Stomach smooth muscle (tissue), 2 donors: Measurements from ENCODE around the gene WDR20.
"Not testable (repeated sequence)": the region's sequence is repeated elsewhere in the genome, so short reads cannot be mapped to it uniquely, and the experiment has no call there.

Experiments used
- H3K27ac ChIP-seq: one replicate; pipeline ENCODE4 v1.7.0; 2013; ENCODE audit warnings: mild to moderate bottlenecking, low read length, inconsistent platforms
- H3K27me3 ChIP-seq, 2 donors: one replicate each; pipeline ENCODE4 v1.7.0; 2013; ENCODE audit warnings: low read length in 2 of 2; ENCODE audit not compliant: insufficient read depth in 2 of 2, control insufficient read depth in 1 of 2
- H3K36me3 ChIP-seq, 2 donors: one replicate each; pipeline ENCODE4 v1.7.0; 2013; ENCODE audit warnings: low read length in 2 of 2; ENCODE audit not compliant: control insufficient read depth in 2 of 2, insufficient read depth in 2 of 2
- H3K4me1 ChIP-seq: one replicate; pipeline ENCODE4 v1.7.0; 2013; ENCODE audit warnings: low read length; ENCODE audit not compliant: control insufficient read depth, insufficient read depth
- H3K4me3 ChIP-seq, 2 donors: one replicate each; pipeline ENCODE4 v1.7.0; 2013; ENCODE audit warnings: low read length in 2 of 2
- H3K9ac ChIP-seq, 2 donors: one replicate each; pipeline ENCODE4 v1.7.0; 2013; ENCODE audit warnings: low read length in 2 of 2, mild to moderate bottlenecking in 1 of 2
- H3K9me3 ChIP-seq, 2 donors: one replicate each; pipeline ENCODE4 v1.7.0; 2013; ENCODE audit warnings: low read length in 2 of 2; ENCODE audit not compliant: control insufficient read depth in 2 of 2
- donor health status: healthy.
- donor health status: Pancreatic carcinoma.

The WDR20 gene

GRCh38 chr14:102170061-102170460, 30.4 kb downstream of the WDR20 start:
- Histone ChIP-seq H3K4me3 (no peak overlapping the region), H3K27me3 (no peaks in the 10 kb centered on the region), H3K9ac (no peak overlapping the region), H3K36me3 (no peaks in the 10 kb centered on the region), H3K27ac (no peak overlapping the region), H3K4me1 (peaks cover under 1% of the 10 kb centered on the region), H3K9me3 (no peaks in the 10 kb centered on the region)

DNA sequence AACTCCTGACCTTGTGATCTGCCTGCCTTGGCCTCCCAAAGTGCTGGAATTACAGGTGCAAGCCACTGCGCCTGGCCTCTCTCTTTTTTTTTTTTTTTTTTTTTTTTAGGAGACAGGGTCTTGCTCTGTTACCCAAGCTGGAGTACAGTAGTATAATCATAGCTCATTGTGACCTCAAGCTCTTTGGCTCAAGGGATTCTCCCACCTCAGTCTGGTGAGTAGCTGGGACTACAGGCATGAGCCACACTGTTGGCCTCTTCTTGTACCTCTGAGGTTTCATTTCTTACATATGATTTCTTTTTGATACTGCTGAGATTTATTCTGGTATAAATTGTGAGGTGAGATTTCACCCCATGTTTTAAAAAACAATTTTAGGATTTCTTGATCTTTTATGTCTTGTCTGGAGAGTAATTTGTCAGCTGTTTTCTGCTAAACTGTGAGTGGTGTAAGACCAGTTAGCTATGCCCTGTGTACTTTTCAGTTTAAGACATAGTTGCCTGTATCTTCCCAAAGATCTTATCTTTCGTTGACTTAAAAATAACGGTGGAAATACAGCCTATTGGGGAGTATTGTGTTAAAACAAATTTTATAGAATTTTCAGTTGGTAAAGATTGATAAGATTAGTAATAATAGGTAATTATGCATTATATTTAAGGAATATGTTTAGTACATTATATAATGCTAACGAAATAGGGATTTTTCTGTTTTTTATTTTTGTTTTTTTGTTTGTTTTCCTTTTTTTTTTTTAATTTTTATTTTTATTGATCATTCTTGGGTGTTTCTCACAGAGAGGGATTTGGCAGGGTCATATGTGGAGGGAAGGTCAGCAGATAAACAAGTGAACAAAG, 31.7 kb downstream of the WDR20 start:
- Histone ChIP-seq H3K4me3 (no peak overlapping the region), H3K9ac (no peak overlapping the region), H3K36me3 (no peaks in the 10 kb centered on the region), H3K9me3 (no peaks in the 10 kb centered on the region), H3K27me3 (no peaks in the 10 kb centered on the region), H3K4me1 (no peaks in the 10 kb centered on the region), H3K27ac (no peak overlapping the region)

DNA sequence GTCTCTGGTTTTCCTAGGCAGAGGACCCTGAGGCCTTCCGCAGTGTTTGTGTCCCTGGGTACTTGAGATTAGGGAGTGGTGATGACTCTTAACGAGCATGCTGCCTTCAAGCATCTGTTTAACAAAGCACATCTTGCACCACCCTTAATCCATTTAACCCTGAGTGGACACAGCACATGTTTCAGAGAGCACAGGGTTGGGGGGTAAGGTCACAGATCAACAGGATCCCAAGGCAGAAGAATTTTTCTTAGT, 32.2 kb downstream of the WDR20 start:
- not testable (repeated sequence) for H3K4me1 ChIP-seq, H3K27me3 ChIP-seq, H3K27ac ChIP-seq, H3K36me3 ChIP-seq, H3K4me3 ChIP-seq, H3K9ac ChIP-seq, H3K9me3 ChIP-seq

GRCh38 chr14:102172721-102173120, 33.0 kb downstream of the WDR20 start:
- not testable (repeated sequence) for H3K27me3 ChIP-seq, H3K4me3 ChIP-seq, H3K4me1 ChIP-seq, H3K9ac ChIP-seq, H3K9me3 ChIP-seq, H3K36me3 ChIP-seq, H3K27ac ChIP-seq

GRCh38 chr14:102177161-102177560, 37.5 kb downstream of the WDR20 start:
- peaks cover 2% of the 10 kb centered on the region for H3K4me1 ChIP-seq
- no peak overlapping the region for H3K27ac ChIP-seq
- H3K4me3 ChIP-seq = no peak overlapping the region
- no peaks in the 10 kb centered on the region for H3K36me3 ChIP-seq
- no peaks in the 10 kb centered on the region for H3K9me3 ChIP-seq
- no peaks in the 10 kb centered on the region for H3K27me3 ChIP-seq
- no peak overlapping the region for H3K9ac ChIP-seq

GRCh38 chr14:102178806-102179205, 39.1 kb downstream of the WDR20 start:
- Histone ChIP-seq H3K9me3 (no peaks in the 10 kb centered on the region), H3K9ac (no peak overlapping the region), H3K27ac (no peak overlapping the region), H3K4me1 (peaks cover 12% of the 10 kb centered on the region), H3K4me3 (no peak overlapping the region), H3K36me3 (no peaks in the 10 kb centered on the region), H3K27me3 (no peaks in the 10 kb centered on the region)

DNA sequence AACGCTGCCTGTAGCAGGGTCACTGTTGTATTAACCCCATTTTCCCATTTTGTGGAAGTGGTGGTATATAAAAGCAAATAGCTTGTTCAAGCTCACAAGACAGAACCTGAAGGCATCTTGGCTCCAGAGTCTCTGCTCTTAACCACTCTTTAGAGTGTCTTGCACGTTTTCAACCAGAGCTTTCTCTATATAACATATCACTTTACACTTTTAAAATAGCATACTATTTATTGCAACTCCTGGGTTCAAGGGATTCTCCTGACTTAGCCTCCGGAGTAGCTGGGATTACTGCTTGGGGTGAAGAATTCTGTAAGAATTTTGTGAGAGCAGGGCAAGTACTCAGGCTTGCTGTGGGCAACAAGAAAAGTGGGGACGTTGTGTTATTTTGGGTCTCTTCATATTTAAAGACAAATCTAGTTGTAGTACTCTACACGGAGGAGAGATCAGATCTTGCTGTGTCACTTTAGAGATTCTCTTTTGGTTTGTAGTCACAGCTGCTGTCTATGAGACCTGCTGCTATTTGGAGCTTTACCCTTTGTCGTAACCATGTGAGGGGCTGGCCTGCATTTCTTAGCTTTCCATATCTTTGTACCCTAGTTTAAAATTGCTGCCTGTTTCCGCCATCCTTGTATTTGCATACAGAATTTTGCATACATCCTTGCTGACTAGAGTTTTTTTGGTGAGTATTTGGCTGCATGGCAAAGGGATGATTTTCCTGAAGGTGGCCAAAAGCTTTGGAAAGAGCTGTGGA, 40.7 kb downstream of the WDR20 start:
- Histone ChIP-seq H3K4me3 (no peak overlapping the region), H3K9me3 (no peaks in the 10 kb centered on the region), H3K9ac (no peak overlapping the region), H3K27ac (no peak overlapping the region), H3K27me3 (no peaks in the 10 kb centered on the region), H3K4me1 (peaks cover 12% of the 10 kb centered on the region), H3K36me3 (no peaks in the 10 kb centered on the region)

GRCh38 chr14:102181187-102181586, 41.5 kb downstream of the WDR20 start:
- H3K4me3 ChIP-seq = no peak overlapping the region
- no peak overlapping the region for H3K9ac ChIP-seq
- H3K4me1 ChIP-seq = peaks cover 16% of the 10 kb centered on the region
- H3K36me3 ChIP-seq = no peaks in the 10 kb centered on the region
- no peaks in the 10 kb centered on the region for H3K9me3 ChIP-seq
- no peaks in the 10 kb centered on the region for H3K27me3 ChIP-seq
- H3K27ac ChIP-seq = no peak overlapping the region

DNA sequence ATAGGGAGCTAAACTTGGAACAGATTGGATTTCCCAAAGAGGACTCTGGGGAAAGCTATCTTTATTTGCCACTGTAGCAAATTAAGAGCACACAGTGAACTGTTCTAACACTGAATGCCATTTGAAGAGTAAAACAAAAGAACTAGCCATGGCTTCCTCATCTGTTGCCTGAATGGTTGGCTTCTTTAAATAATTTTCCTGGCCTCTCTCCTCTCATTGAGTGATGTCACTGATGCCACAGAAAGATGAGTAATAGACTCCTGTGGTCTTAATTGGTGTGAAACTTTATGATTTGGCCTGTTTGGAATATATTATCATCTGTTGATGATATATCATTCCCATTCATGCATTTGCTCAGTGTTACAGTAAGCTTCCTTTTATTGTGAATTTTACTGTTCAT, 42.5 kb downstream of the WDR20 start:
- Histone ChIP-seq H3K4me3 (no peak overlapping the region), H3K9ac (no peak overlapping the region), H3K9me3 (no peaks in the 10 kb centered on the region), H3K4me1 (peaks cover 21% of the 10 kb centered on the region), H3K27me3 (no peaks in the 10 kb centered on the region), H3K27ac (no peak overlapping the region), H3K36me3 (no peaks in the 10 kb centered on the region)

DNA sequence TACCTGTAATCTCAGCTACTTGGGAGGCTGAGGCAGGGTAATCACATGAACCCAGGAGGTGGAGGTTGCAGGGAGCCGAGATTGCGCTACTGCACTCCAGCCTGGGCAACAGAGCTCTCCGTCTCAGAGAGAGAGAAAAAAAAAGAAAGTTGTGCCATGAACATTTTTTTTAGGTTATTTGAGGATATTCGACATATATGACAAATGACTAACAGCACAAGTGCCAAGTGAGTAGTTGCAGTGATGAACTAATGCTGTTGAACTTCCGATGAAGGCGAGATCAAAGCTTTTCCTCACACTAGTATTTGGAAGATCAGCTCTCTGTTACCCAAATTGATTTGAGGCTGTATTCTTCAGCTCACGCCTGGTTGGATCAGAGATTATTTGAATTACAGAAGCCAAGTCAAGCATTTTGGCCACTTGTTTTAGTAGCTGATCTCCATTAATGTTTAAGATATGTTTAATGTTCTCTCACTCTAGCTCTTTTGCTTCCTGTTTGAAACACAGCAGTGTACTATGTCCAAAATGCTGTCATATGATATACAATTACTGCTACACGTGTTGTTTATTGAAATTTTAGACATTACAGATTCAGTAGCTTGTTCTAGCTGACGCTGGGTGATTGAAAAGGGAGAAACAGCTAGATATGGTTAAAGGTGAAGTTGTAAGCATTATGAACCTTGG, 43.4 kb downstream of the WDR20 start:
- H3K9me3 ChIP-seq = no peaks in the 10 kb centered on the region
- H3K36me3 ChIP-seq = no peaks in the 10 kb centered on the region
- no peaks in the 10 kb centered on the region for H3K27me3 ChIP-seq
- H3K4me3 ChIP-seq = peak overlapping the region in 1 of 2 donors; percentile 0
- peaks cover 30% of the 10 kb centered on the region for H3K4me1 ChIP-seq
- H3K9ac ChIP-seq = no peak overlapping the region
- H3K27ac ChIP-seq = peak overlapping the region; percentile 24

GRCh38 chr14:102183886-102184285, 44.2 kb downstream of the WDR20 start:
- H3K4me1 ChIP-seq = peaks cover 33% of the 10 kb centered on the region
- H3K4me3 ChIP-seq = no peak overlapping the region
- no peaks in the 10 kb centered on the region for H3K27me3 ChIP-seq
- no peak overlapping the region for H3K9ac ChIP-seq
- no peaks in the 10 kb centered on the region for H3K9me3 ChIP-seq
- H3K27ac ChIP-seq = no peak overlapping the region
- H3K36me3 ChIP-seq = no peaks in the 10 kb centered on the region
